Measurements from ENCODE around the gene CHCHD3.

- TF ChIP-seq SIN3A (IDR thresholded peaks at IDR 0.05; ENCODE audit: borderline replicate concordance, insufficient read depth, low read length) (no peak), TAF1 (IDR thresholded peaks at IDR 0.05; ENCODE audit: borderline replicate concordance, insufficient read depth, low read length) (no peak)
Measured at GRCh38 chr7:132977234-132977633, 104.7 kb downstream of the CHCHD3 start.
